OCI-LY7 (cell line): ENCODE results near the gene PLN.

ENCODE experiments used
- CTCF ChIP-seq: fragments of 200-600 bp; sonication (generic); conservative IDR thresholded peaks from 2 replicates; pipeline ENCODE4 v1.5.1; 2014; ENCODE audit warnings: mild to moderate bottlenecking, antibody characterized with exemption, low read length, moderate library complexity, mixed read lengths
- EZH2phosphoT487 ChIP-seq: fragments of 200-600 bp; sonication (generic); IDR thresholded peaks from 2 replicates; pipeline ENCODE4 v1.6.1; 2018; ENCODE audit warnings: low read depth, borderline replicate concordance, mild to moderate bottlenecking, mixed run types, antibody characterized with exemption, low read length, moderate library complexity, mixed read lengths

GRCh38 chr6:118559659-118560058 lies 11.6 kb downstream of the PLN start:
- no peak for TF ChIP-seq CTCF
- no peak for TF ChIP-seq EZH2phosphoT487
